B cell (primary cell): ENCODE results near the gene PCLO.

Experiments
- CTCF ChIP-seq: fragments of 200-600 bp; IDR thresholded peaks from one replicate; pipeline ENCODE4 v1.8.0; 2022; ENCODE audit warnings: antibody characterized with exemption, mild to moderate bottlenecking
- EZH2 ChIP-seq: IDR thresholded peaks from 2 replicates; pipeline ENCODE4 v1.6.1; 2012; ENCODE audit warnings: borderline replicate concordance, low read depth, mild to moderate bottlenecking, moderate library complexity, low read length; ENCODE audit not compliant: insufficient read depth, poor library complexity, severe bottlenecking

- no peak for TF ChIP-seq CTCF
- TF ChIP-seq EZH2 = no peak
These were observed 439.7 kb downstream of the PCLO start for GRCh38 chr7:82722946-82723345.
